Embryonic facial prominence (tissue), 1 donor: ENCODE data around the gene UGT1A9.

ENCODE experiments used
- DNase-seq: peaks from one replicate; pipeline ENCODE4 v3.0.0-alpha.2; 2016; ENCODE audit errors: extremely low spot score

The UGT1A9 gene

DNA sequence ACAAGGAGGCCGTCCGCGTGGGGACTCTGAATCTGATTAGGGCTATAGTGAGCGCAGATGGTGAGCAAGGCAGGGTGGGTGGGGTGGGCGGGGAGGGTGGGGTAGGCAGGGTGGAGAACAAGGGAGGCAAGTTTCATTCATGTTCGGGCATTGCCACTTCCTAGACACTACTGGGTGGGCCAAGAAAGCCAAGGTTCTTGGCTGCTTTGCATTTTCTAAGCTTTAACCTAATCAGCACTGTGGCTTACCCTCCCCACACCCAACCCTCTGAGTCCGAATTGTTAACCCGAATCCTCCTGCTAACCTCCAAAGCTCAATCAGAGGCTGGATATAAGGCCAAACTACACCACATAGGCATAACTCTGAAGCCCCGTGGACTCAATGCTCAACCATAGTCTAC is 124.6 kb downstream of the UGT1A9 start:
- DNase-seq = no peak

- no peak for DNase-seq
Measured at GRCh38 chr2:233798335-233799086, 126.8 kb downstream of the UGT1A9 start.

DNA sequence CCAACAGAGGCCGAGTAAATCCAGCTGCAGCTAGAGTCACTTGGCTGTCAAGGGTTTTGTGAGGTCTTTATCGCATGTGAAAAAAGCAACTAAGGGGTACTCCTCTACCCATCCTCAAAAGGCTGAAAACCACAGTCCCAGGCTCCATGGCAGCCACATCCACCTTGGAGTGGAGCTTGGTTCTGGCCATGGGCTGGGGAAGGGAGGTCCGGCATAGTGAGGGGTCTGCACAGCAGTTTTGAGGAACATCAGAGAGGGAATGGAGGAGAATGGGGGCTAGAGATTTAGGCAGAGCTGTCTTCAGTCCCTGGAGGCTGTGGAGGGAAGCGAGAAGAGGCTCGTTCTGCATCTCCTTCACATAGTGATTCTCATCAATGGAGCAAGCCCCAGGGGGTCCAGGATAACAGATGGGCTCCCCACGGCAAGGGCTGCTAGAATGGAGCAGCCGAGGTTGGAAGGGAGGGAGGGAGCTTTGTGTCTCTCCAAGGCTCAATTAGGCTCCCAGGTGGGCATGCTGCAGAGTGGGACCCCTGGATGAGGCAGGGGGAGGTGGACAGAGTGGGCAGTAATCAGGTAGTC is 127.5 kb downstream of the UGT1A9 start:
- DNase-seq = no peak

DNA sequence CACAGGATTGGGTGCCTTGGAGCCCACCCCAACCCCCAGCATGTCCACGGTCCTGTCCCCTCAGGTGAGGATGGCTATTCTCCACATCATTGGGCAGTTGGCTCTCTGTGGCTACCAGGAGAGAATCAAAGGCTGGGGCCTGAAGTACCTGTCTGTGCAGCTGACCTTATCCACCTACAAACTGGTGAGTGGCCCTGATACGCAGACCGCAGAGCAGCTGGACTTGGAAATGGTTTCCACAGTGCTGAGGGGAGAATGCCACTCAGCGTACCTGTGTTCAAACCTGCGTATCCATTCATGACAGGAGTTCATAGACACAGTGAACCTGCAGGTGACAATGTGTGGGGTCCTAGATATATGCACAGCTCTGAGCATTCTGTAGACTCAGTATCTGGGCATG is 128.0 kb downstream of the UGT1A9 start:
- DNase-seq = no peak

GRCh38 chr2:233800208-233800607 is 128.5 kb downstream of the UGT1A9 start:
- DNase-seq = no peak

DNA sequence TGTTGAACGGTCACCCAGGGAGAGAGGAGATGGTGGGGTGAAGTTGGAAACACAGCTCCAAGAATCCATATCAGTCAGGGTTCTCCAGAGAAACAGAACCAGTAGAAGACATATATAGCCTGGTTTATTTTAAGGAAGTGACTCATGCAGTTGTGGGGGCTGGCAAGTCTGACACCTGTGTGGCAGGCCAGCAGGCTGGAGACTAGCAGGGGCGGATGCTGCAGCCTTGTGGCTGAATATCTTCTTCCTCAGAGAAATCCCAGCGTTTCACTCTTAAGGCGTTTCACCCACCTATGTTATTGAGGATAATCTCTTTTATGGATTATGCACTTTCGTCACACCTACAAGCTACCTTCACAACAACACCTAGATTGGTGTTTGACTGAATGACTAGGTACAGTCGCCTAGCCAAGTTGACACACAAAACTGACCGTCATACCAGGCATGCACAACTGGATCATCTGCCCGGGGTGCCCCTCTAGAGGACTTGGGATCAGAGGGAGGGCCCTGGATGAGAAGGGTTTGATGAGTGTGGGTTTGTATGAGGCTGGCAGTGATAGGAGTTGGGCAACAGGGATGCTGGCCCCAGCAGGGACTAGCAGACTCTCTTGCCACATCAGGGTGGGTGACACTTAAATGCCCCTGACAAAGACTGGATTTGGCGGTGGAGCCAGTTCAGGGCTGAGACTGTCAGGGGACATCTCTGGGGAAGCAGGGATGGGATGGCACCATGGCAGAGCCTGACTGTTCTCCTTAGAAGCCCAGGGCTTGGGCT is 129.8 kb downstream of the UGT1A9 start:
- no peak for DNase-seq

- DNase-seq = no peak
Measured at GRCh38 chr2:233802132-233802815, 130.6 kb downstream of the UGT1A9 start.

GRCh38 chr2:233803292-233803911 is 131.7 kb downstream of the UGT1A9 start:
- DNase-seq = no peak

DNA sequence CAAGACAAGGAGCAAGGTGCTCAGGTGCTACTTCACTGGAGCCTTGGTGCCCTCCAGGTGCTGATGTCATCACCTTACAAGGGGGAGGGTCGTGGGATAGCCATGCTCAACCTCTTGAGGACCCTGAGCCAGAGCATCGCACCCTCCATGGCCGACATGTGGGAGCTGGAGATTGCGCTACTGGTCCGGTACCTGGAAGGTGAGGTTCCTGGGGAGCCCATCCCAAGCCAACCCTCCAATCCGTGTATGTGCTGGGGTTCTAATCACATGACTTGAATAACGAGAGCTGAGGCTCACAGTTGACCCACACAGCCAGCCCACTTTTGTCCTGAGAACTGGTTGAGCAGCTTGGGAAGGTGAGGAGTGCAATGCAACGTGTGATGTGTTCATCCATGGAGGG is 132.3 kb downstream of the UGT1A9 start:
- DNase-seq = no peak

- DNase-seq = no peak
Measured at GRCh38 chr2:233807215-233807865, 135.6 kb downstream of the UGT1A9 start.

- DNase-seq = no peak
Measured at GRCh38 chr2:233807966-233808935, 136.6 kb downstream of the UGT1A9 start.

DNA sequence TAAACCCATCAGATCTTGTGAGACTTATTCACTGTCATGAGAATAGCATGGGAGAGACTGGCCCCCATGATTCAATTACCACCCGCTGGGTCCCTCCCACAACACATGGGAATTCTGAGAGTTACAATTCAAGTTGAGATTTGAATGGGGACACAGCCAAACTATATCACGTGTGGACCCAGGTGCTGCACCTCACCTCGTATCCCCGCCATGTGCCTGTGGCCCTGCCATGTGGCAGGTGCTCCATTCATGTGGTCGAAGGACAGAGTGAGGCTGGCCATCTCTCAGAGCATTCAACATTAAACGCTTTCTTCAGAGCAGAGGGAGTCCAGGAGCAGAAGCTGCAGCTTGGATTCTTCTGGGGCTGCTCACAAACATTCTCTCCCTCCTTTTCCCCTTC is 138.7 kb downstream of the UGT1A9 start:
- DNase-seq = no peak

GRCh38 chr2:233811087-233811486 is 139.4 kb downstream of the UGT1A9 start:
- DNase-seq = no peak

- DNase-seq = no peak
Measured at GRCh38 chr2:233811732-233812131, 140.0 kb downstream of the UGT1A9 start.

GRCh38 chr2:233813236-233814055 is 141.7 kb downstream of the UGT1A9 start:
- no peak for DNase-seq

GRCh38 chr2:233814056-233814835 is 142.5 kb downstream of the UGT1A9 start:
- DNase-seq = no peak

DNA sequence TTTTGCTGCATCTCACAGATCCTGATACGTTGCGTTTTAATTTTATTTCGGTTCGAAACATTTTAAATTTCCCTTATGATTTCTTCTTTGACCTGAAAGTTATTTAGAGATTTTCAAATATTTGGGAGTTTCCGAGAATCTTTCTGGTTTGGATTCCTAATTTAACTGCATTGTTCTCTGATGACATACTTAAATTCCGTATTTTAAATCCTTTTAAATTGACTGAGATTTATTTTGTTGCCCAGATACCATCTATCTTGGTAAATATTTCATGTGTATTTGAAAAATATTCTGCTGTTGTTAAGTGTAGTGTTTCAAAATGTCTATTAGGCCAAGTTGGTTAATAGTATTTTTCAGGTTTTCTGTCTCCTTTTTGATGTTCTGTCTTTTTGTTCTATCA is 144.2 kb downstream of the UGT1A9 start:
- DNase-seq = no peak

DNA sequence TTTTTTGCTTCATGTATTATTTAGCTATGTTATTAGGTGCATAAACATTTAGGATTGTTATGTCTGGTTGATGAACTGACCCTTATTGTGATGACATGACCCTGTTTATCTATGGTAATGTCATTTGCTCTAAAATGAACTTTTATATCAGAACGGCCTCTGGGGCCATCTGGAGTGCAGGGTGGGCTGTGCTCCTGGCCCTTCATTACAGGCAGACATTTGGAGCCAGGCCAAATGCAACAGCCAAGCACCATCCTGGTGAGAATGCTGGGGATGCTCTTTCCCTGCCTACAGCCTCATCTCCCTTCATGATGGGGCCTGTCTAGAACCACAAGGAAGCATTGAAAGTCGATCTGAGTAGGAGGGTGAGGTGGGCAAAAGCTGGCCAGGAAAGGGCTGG is 144.6 kb downstream of the UGT1A9 start:
- DNase-seq = no peak
